ENCODE results near the gene PFN1.
A peak's percentile ranks its signal among the peaks of the same experiment; 100 is the strongest.
"Not testable (repeated sequence)": the region's sequence is repeated elsewhere in the genome, so short reads cannot be mapped to it uniquely, and the experiment has no call there.

PFN1 gene

GRCh38 chr17:4945176-4945943 is 3.0 kb downstream of the PFN1 start:
- peak; percentile 35 to 85 (median 58) for DNase-seq

DNA sequence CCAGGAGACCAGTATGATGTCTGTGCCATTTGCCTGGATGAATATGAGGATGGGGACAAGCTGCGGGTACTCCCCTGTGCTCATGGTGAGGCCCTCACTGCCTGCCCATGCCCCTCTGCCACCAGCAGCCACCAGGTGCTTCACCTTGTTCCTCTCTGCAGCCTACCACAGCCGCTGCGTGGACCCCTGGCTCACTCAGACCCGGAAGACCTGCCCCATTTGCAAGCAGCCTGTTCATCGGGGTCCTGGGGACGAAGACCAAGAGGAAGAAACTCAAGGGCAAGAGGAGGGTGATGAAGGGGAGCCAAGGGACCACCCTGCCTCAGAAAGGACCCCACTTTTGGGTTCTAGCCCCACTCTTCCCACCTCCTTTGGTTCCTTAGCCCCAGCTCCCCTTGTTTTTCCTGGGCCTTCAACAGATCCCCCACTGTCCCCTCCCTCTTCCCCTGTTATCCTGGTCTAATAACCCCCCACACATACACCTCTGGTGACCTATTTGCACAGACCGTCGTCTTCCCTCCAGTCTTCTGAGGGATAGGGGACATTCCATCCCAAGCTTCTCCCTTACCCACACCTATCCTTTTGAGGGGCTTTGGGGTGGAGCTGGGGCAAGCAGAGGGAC is 3.7 kb downstream of the PFN1 start:
- DNase-seq, result no peak

GRCh38 chr17:4944163-4944553 is 4.2 kb downstream of the PFN1 start:
- DNase-seq, result peak in 3 of 5 donors; percentile 42 to 85 (median 45)

DNA sequence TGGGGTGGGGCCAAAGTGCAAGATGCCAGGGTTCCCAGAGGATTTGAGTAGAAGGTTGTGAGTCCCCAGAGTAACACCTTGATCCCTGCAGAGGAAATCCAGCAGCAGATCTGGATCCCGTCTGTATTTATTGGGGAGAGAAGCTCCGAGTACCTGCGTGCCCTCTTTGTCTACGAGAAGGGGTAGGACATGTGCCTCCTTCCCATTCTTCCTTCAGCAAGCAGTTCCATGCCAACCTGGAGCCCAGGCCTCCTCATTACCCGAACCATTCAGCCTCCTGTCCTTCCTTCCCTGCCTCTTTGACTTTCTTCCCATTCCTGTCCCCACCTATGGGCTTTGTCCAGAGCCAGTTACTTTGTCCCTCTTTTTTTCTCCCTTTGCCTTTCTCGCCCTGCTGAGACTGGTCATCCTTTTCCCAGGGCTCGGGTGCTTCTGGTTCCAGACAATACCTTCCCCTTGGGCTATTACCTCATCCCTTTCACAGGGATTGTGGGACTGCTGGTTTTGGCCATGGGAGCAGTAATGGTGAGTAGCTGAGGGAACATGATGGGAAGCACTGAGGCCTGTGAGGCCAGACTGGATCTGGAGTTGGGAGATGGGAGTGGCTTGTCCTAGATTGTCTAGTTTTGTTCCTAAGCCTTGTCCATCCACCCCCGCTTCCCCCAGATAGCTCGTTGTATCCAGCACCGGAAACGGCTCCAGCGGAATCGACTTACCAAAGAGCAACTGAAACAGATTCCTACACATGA is 5.4 kb downstream of the PFN1 start:
- DNase-seq, result no peak

DNA sequence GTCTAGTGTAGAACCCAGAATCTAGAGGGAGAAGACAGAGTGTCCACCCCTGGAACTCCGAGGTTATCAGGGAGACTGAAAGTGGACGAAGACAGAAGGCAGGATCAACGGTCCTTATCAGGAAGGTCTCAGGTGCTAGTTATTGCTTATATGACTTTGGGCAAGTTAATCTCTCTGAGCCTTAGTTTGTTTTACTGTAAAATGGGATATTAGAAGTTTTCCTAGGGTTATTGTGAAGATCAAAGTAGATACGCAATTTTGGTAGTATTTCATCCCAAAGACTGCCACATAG is 7.1 kb downstream of the PFN1 start:
- no peak for DNase-seq

- peak in 3 of 5 donors; percentile 31 to 56 (median 42) for DNase-seq
Observed at GRCh38 chr17:4940555-4941318, 7.6 kb downstream of the PFN1 start.

GRCh38 chr17:4939796-4940554 is 8.4 kb downstream of the PFN1 start, which contains the start of the genes RNF167 and SLC25A11:
Gene RNF167 (plus strand): TSS chr17:4940268. CDS start chr17:4940910, 642 bp downstream.
Gene SLC25A11 (minus strand): TSS chr17:4940046. CDS start chr17:4939910, 136 bp downstream.
- DNase-seq, result peak; percentile 91 to 100 (median 95)

GRCh38 chr17:4939546-4939795 is 8.9 kb downstream of the PFN1 start:
- peak in 1 of 5 donors; percentile 12 for DNase-seq

DNA sequence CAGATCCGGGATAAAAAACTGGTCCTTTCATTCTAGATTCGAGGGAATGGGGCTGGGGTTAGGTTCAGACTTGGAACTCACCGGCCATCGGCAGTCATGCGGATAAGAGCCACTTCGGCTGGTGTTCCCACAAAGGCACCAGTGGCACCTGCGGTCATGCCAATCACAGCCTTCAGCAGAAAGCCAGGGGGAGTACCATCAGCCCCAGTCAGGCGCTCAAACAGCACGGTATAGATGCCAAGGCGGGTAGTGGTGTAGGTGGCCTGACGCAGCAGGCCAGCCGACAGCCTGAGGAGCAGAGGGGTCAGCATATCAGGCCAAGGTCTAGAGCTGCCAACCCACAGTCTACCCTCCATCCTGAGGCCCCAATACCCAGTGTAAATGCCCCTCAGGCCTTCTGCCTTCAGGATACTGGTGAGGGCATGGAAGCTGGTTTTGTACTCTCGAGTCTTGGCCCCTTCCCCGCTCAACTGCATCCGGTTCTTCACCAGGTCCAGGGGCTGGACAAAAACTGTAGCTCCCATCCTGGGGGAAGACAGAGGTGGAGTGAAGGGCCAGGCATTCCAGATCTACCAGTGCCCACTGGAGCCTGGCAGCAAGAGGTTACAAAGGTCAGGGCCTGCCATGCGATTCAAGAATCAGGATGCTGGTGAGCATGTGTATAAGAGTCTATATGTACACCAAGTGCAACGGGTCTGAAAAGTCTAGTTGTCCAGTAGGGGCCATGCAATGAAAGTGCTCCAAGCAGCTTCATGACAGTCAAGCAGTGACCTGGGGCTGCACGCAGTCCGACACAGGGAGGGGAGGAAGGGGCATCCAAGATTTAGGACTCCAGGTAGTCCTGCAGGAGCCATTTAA is 9.4 kb downstream of the PFN1 start:
- no peak for DNase-seq

- DNase-seq, result no peak
Observed at GRCh38 chr17:4938069-4938491, 10.2 kb downstream of the PFN1 start.

DNA sequence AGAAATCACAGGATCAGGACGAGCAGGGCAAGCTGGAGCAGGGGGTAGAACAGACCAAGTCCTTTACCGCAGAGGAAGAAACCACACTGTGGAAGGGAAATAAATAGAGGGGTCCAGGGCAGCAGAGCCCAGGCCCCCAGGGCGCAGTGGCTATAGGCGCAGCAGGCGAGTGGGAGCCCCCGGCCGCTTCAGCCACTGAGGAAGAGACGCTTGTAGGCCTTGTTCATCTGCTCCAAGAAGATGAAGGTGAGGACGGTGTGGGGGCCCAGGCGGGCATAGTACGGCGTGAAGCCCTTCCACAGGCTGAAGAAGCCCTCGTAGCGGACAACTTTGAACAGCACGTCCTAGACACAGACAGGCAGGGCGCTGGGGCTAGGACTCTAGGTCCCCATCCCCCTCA is 10.8 kb downstream of the PFN1 start:
- no peak for DNase-seq

- DNase-seq, result no peak
Observed at GRCh38 chr17:4936436-4936835, 11.9 kb downstream of the PFN1 start.

GRCh38 chr17:4935650-4936049 is 12.7 kb downstream of the PFN1 start:
- no peak for DNase-seq

- DNase-seq, result no peak
Observed at GRCh38 chr17:4934173-4934979, 14.0 kb downstream of the PFN1 start.

GRCh38 chr17:4933646-4934045 is 14.7 kb downstream of the PFN1 start:
- no peak for DNase-seq

DNA sequence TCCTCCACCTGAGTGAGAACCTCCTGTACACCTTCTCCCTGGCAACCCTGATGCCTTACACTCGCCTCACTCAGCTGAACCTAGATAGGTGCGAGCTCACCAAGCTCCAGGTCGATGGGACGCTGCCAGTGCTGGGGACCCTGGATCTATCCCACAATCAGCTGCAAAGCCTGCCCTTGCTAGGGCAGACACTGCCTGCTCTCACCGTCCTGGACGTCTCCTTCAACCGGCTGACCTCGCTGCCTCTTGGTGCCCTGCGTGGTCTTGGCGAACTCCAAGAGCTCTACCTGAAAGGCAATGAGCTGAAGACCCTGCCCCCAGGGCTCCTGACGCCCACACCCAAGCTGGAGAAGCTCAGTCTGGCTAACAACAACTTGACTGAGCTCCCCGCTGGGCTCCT is 15.6 kb downstream of the PFN1 start:
- DNase-seq, result no peak

GRCh38 chr17:4931963-4932362 is 16.4 kb downstream of the PFN1 start, which contains the start of gene GP1BA:
Gene GP1BA (plus strand): TSS chr17:4932277. CDS start chr17:4932605, 328 bp downstream.
- DNase-seq, result no peak

- no peak for DNase-seq
Observed at GRCh38 chr17:4928881-4929280, 19.4 kb downstream of the PFN1 start.

DNA sequence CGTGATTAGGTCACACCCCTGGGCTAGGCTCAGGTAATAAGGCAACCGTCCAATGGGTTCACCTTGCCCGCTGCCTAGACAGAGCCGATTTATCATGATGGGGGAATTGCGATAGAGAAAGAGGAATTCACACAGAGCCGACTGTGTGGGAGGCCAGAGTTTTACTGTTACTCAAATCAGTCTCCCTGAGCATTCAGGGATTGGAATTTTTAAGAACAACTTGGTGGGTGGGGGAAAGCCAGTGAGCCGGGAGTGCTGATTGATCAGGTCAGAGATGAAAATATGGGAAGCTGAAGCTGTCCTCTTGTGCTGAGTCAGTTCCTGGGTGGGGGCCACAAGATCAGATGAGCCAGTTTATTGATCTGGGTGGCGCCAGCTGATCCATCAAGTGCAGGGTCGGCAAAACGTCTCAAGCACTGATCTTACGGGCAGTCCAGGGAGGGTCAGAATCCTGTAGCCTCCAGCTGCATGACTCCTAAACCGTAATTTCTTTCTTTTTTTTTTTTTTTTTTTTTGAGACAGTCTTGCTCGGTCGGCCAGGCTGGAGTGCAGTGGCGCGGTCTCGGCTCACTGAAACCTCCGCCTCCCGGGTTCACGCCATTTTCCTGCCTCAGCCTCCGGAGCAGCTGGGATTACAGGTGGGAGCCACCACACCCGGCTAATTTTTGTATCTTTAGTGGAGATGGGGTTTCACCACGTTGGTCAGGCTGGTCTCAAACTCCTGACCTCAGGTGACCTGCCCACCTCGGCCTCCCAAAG is 21.6 kb downstream of the PFN1 start:
- not testable (repeated sequence) for DNase-seq

- no peak for DNase-seq
Observed at GRCh38 chr17:4921320-4921719, 27.0 kb downstream of the PFN1 start.
